Kidney (tissue), 14 donors: ENCODE measurements around the gene SENP1. TPM values are rescaled to one million over a fixed set of nuclear protein-coding genes. Genes with fewer than 3 reads are reported as not detected.

Source experiments
- DNase-seq, 5 donors: peaks; one replicate each; pipeline ENCODE4 v3.0.0-alpha.2; 2013 to 2020
- FAIRE-seq: peaks from 2 replicates; lab custom pipeline; 2012; peaks lifted over from hg19 to GRCh38; lab: Jason Lieb, UNC
- H3K27ac ChIP-seq, 2 donors: one replicate each; pipeline ENCODE4 v1.7.0; 2013; ENCODE audit warnings: low read depth in 2 of 2, low read length in 2 of 2, inconsistent platforms in 1 of 2
- H3K27me3 ChIP-seq: one replicate; pipeline ENCODE4 v1.7.1; 2013; ENCODE audit warnings: low read length, inconsistent platforms; ENCODE audit not compliant: control insufficient read depth, insufficient read depth
- H3K36me3 ChIP-seq, 3 donors: one replicate each; pipeline versions ENCODE4 v1.7.0 to v1.7.1; 2013; ENCODE audit warnings: low read length in 3 of 3, control low read depth in 1 of 3, inconsistent platforms in 1 of 3; ENCODE audit not compliant: insufficient read depth in 3 of 3, control insufficient read depth in 2 of 3
- H3K4me1 ChIP-seq, 3 donors: one replicate each; pipeline versions ENCODE4 v1.7.0 to v1.7.1; 2013; ENCODE audit warnings: low read length in 3 of 3, inconsistent platforms in 1 of 3, low read depth in 1 of 3; ENCODE audit not compliant: control insufficient read depth in 2 of 3, insufficient read depth in 2 of 3
- H3K4me3 ChIP-seq, 3 donors: one replicate each; pipeline versions ENCODE4 v1.7.0 to v1.8.1; 2013; ENCODE audit warnings: low read length in 3 of 3, control low read depth in 1 of 3, inconsistent platforms in 1 of 3
- H3K9ac ChIP-seq, 3 donors: one replicate each; pipeline versions ENCODE4 v1.7.0 to v1.7.1; 2013; ENCODE audit warnings: low read length in 3 of 3, control low read depth in 1 of 3, inconsistent platforms in 1 of 3
- H3K9me3 ChIP-seq, 3 donors: one replicate each; pipeline versions ENCODE4 v1.7.0 to v1.7.1; 2013; ENCODE audit warnings: low read length in 3 of 3, control low read depth in 1 of 3, inconsistent platforms in 1 of 3; ENCODE audit not compliant: control insufficient read depth in 2 of 3, insufficient read depth in 1 of 3
- CTCF ChIP-seq: IDR thresholded peaks from 3 replicates; pipeline ENCODE4 v1.5.1; 2012; ENCODE audit warnings: mild to moderate bottlenecking, moderate library complexity, borderline replicate concordance; ENCODE audit not compliant: insufficient read depth; ENCODE audit errors: extremely low read depth
- intact Hi-C: fragments of 100-400 bp; cut with DNase I; formaldehyde crosslinking; loops from one replicate; pipeline ENCODE4 v1.11.1; 2022
- polyA plus RNA-seq: library from polyadenylated mRNA; stranded (reverse); fragments of 350-450 nt; fragmentation: Illumina TruSeq; extraction: RNeasy Lipid Tissue Mini Kit (QIAGEN cat#74804); gene quantifications from one replicate; pipeline ENCODE4 v1.2.3, GENCODE V29; 2014; ENCODE audit warnings: low read depth, low replicate concordance; ENCODE audit not compliant: insufficient read depth
- total RNA-seq: library from RNA; stranded (reverse); fragmentation: NEBNext Ultra II Directional; extraction: Animal tissue kit (Norgen Biotek cat#: 25700); gene quantifications from one replicate; pipeline ENCODE4 v1.2.1, GENCODE V29; 2021
- donor health status: control.
- donor health status: control.
- donor health status: control.
- donor health status: control.
- donor health status: control.
- donor health status: DM: yes; HTN: yes; CAD: no.
- donor health status: Normal renal cell carcinoma (clear cell type).

Gene SENP1
- total and polyA plus RNA-seq, 2 donors from 2014 or later: 3.5 to 19.4 TPM

GRCh38 chr12:48071808-48072207 lies 34.1 kb downstream of the SENP1 start:
- FAIRE-seq (no peak), DNase-seq (peak in 1 of 5 donors; percentile 9)
- H3K4me1 ChIP-seq: no peaks in the 10 kb centered on the region
- H3K9me3 ChIP-seq: no peaks in the 10 kb centered on the region
- intact Hi-C loops: no loop called here
- no peaks in the 10 kb centered on the region for H3K27me3 ChIP-seq
- TF ChIP-seq CTCF: no peak
- H3K36me3 ChIP-seq: peaks cover 13 to 29% (median 17%) of the 10 kb centered on the region in 3 donors
- no peak overlapping the region for H3K27ac ChIP-seq
- H3K4me3 ChIP-seq: no peak overlapping the region
- no peak overlapping the region for H3K9ac ChIP-seq

GRCh38 chr12:48070731-48071130 lies 35.1 kb downstream of the SENP1 start:
- Histone ChIP-seq H3K27ac (no peak overlapping the region), H3K36me3 (peaks cover 13 to 29% (median 17%) of the 10 kb centered on the region in 3 donors), H3K4me3 (no peak overlapping the region), H3K9ac (no peak overlapping the region), H3K9me3 (no peaks in the 10 kb centered on the region), H3K4me1 (no peaks in the 10 kb centered on the region), H3K27me3 (no peaks in the 10 kb centered on the region)
- intact Hi-C loops: no loop called here
- FAIRE-seq (no peak), DNase-seq (no peak)
- no peak for TF ChIP-seq CTCF

GRCh38 chr12:48070033-48070432 lies 35.8 kb downstream of the SENP1 start:
- Histone ChIP-seq H3K36me3 (peaks cover 13 to 35% (median 18%) of the 10 kb centered on the region in 3 donors), H3K4me3 (no peak overlapping the region), H3K9me3 (no peaks in the 10 kb centered on the region), H3K27me3 (no peaks in the 10 kb centered on the region), H3K4me1 (no peaks in the 10 kb centered on the region), H3K9ac (no peak overlapping the region), H3K27ac (no peak overlapping the region)
- intact Hi-C loops: no loop called here
- DNase-seq: no peak
- no peak for FAIRE-seq
- TF ChIP-seq CTCF: no peak

- H3K9me3 ChIP-seq: no peaks in the 10 kb centered on the region
- no peak for TF ChIP-seq CTCF
- H3K9ac ChIP-seq: no peak overlapping the region
- no peak overlapping the region for H3K27ac ChIP-seq
- no peaks in the 10 kb centered on the region for H3K4me1 ChIP-seq
- H3K27me3 ChIP-seq: no peaks in the 10 kb centered on the region
- no peak overlapping the region for H3K4me3 ChIP-seq
- no peak for DNase-seq
- no peak for FAIRE-seq
- intact Hi-C loops: no loop called here
- peaks cover 13 to 34% (median 21%) of the 10 kb centered on the region in 3 donors for H3K36me3 ChIP-seq
Observed at GRCh38 chr12:48069241-48069640, 36.6 kb downstream of the SENP1 start.
